ENCODE data around the gene ZNF335.

GRCh38 chr20:45948742-45949541 lies 23.1 kb downstream of the ZNF335 start:
- TF ChIP-seq CTCF (IDR thresholded peaks at IDR 0.05): no peak
- TF ChIP-seq POLR2A (IDR thresholded peaks at IDR 0.05): no peak

Data from vagina (tissue), 2 donors.